ENCODE results near the gene RARB.
A peak's percentile ranks its signal among the peaks of the same experiment; 100 is the strongest.

RARB gene

DNA sequence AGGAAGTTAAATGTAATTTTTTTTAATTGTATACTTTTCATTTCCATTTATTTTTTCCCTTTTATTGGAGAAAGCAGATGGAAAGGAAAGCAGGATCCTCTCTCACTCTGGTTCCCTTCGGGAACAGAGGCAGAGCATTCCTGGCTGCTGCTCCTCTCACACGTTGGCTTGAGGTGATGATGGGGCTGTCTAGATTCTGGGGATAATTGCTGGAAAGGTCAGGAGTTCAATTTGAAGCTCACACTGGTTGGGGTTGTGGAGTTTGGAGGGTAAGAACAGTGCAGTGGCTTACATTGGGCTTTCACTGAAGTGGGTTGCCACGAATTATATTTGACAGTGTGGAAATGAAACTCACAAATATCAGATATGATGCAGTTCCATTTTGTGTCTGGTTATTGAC lies 57.6 kb downstream of the RARB start:
- no peak for DNase-seq
- in situ Hi-C loops (cut with HindIII; ENCODE audit: low pct_ligation_motif_present, low pct_unique_long_range_greater_than_20kb, low sequenced_read_pairs), result no loop called here

DNA sequence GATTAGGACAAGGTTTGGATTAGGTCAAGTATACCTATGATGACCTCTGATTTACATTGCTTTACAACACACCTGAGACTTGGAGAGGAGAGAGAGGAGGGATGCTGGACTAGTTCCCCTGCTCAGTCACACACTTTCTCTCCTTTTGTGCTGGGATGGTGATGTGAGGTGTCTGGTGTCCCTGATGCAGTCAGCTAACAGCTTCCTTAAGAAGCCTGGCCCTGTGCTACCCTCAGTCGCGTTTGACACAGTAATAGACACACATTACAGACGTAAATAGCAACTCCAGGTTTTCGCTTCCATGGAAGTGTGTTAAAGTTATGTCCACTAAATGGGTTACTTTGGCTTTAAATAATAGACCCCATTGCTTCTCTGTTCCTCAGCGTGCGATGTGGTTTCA lies 58.9 kb downstream of the RARB start:
- in situ Hi-C loops (cut with HindIII; ENCODE audit: low pct_ligation_motif_present, low pct_unique_long_range_greater_than_20kb, low sequenced_read_pairs), result no loop called here
- DNase-seq, result no peak

DNA sequence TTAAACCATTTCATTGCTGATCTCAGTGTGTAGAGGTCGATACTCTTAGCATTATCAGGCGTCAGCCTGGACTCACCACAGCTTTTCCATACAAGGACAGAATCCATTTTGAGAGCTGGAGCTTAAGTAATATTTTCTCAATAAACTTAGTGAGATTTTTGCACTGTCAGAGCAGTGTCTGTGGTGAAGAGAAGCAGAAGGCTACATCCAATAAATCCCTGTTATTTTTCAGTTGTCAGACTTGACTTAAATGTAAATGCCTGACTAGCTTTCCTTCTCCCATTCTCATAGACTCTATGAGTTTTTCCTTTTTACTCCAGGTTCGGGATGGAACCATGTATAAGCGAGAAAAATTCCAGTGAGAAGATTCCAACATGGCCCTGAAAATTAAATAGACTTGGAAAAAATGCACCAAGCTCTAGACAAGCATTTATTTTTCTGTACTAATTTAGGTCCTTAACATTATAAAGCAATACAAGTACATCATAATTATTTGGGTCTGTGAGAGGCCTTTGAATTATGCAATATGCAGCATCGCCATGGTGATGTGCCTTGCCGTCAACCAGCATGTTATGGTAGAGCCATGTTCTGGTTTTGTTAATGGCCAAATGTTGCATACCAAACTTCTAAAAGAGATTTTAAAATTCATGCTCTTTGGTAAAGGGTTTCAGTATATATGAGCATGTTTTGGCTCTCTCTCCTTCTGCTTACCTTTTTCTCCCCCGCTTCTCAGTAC lies 62.0 kb downstream of the RARB start:
- in situ Hi-C loops (cut with HindIII; ENCODE audit: low pct_ligation_motif_present, low pct_unique_long_range_greater_than_20kb, low sequenced_read_pairs), result no loop called here
- no peak for DNase-seq

DNA sequence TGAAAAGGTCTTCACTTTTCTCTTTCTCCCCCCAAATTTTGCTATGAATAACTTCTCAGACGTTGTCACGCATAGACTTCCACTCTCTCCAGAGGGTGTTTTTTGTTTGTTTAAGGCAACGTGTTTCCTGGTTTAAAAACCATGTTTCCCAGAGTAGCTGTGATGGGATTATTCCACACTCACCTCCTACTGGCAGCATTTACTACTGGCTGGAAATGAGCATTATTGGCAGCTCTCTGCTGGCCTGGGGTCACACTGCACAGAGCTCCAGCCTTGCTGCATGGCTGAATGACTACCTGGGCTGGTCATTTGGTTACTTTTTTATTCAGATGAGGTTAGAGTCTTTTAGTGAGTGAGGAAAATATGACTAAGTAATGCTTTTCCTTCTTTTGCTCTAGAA lies 65.2 kb downstream of the RARB start:
- no peak for DNase-seq
- in situ Hi-C loops (cut with HindIII; ENCODE audit: low pct_ligation_motif_present, low pct_unique_long_range_greater_than_20kb, low sequenced_read_pairs), result no loop called here

DNA sequence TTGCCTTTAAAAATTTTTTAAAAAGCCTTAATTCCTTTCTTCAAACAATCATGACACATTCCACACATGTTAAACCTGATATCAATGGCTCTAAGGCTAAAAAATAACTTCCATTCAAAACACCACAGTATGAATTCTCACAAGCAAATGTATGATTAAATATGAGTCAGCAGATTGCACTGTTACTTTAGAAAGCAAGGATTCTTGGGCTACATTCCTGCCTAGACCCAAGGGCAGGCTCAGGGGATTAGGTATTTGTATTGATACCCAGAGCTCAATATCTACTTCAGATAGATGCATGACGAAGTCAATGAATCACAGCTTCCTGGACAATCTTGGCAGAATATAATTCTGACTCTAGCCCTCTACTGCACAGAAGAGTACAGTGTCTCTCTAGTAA lies 65.7 kb downstream of the RARB start:
- DNase-seq, result no peak

DNA sequence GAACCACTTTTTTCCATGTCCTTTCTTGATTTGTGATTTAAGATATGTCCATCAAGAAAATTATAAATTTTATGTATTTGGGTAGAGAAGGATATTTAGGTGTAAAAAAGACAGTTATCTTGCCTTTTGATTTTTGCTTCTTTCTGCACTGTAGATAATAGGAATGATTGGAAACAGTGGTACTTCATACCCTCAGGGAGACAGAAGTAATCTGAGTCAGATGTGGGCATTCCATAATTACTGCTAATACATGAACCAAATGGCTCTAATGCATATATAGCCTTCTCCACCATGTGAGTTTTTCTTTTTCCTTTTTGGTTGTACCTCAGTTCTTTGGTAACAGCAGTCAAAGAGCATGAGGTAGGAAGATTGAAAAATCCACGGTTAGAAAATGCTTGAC lies 67.2 kb downstream of the RARB start:
- no peak for DNase-seq
- in situ Hi-C loops (cut with HindIII; ENCODE audit: low pct_ligation_motif_present, low pct_unique_long_range_greater_than_20kb, low sequenced_read_pairs), result no loop called here

More for the DNA sequence above, 65.7 kb downstream of the RARB start:
- in situ Hi-C loops (cut with HindIII; ENCODE audit: low pct_ligation_motif_present, low pct_unique_long_range_greater_than_20kb, low sequenced_read_pairs), result no loop called here

DNA sequence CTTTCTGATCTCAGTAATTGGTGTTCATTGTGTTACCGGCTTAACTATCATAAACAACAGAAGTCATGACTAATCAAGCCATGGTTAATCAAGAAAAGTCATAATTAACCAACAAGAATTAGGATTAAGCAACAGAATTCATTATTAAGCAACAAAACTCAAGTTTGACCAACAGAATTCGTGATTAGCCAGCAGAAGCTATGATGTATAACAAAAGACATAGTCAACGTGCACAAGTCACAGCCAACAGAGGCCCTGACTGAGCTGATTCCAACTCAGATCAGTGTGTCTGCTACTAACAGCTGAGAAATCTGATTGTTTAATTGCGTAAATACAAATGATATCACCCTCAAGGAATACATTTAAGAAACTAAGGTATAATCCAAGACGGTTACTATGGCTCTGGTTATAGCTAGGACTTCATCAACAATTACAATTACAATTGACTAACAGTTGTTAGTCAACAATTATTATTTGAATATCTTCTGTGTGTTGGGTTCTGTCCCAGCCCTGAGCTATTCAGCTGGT lies 67.7 kb downstream of the RARB start:
- in situ Hi-C loops (cut with HindIII; ENCODE audit: low pct_ligation_motif_present, low pct_unique_long_range_greater_than_20kb, low sequenced_read_pairs), result no loop called here
- DNase-seq, result no peak

DNA sequence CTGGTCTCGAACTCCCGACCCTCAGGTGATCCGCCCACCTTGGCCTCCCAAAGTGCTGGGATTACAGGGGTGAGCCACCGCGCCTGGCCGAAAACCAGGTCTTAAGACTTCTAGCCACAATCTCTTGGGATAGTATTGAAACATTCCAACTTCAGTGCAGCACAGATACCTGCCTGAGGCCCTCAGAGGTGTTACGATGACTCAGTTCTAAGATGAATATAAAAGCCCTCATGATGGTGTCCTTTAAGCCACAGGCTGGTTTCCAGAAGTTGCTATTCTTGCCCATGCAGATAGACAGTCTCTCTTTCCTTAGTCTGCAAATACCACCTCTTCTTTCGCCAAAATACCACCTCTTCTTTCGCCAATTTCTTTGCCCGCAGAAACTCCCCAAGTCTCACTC lies 69.0 kb downstream of the RARB start:
- no peak for DNase-seq
- in situ Hi-C loops (cut with HindIII; ENCODE audit: low pct_ligation_motif_present, low pct_unique_long_range_greater_than_20kb, low sequenced_read_pairs), result no loop called here

DNA sequence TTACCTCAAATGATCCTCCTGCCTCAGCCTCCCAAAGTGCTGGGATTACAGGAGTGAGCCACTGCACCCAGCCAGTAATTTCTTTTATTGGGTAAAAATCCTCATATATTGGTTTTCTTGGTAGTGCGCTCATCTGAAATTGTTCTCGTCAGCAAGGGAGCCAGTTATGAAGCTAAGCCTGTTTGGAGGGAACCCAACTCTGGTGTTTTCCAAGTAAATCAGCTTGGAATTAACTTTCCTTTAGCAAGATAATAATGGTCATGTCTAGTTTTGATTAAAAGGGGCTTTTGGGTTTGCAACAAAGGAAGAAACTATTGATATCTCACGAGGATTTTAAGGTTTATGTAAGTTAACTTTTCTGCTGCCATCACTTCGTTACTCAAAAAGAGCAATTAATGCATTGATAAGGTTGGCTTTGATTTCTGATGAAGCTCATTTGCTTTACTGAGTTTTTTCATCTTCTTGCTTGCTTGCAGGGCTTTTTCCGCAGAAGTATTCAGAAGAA lies 72.7 kb downstream of the RARB start:
- DNase-seq, result no peak
- in situ Hi-C loops (cut with HindIII; ENCODE audit: low pct_ligation_motif_present, low pct_unique_long_range_greater_than_20kb, low sequenced_read_pairs), result no loop called here

DNA sequence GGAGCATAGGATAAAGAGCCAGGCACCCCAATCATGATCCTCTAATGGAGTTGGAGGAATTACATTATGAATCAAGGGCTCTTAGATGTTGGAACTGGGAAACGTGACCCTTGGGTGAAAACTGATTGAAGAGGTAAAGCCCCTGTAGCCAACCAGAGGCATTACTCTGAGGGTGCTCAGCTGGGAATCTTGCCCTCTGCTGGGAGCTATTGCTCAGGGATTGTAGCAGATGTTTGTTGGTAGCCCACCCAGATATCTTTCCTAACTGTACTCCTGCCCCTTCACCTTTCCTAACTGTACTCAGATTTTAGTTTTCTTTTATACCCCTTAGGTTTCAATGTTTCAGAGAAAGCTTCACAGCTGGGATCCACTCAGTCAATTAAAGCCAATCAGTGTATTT lies 74.2 kb downstream of the RARB start:
- in situ Hi-C loops (cut with HindIII; ENCODE audit: low pct_ligation_motif_present, low pct_unique_long_range_greater_than_20kb, low sequenced_read_pairs), result no loop called here
- no peak for DNase-seq

DNA sequence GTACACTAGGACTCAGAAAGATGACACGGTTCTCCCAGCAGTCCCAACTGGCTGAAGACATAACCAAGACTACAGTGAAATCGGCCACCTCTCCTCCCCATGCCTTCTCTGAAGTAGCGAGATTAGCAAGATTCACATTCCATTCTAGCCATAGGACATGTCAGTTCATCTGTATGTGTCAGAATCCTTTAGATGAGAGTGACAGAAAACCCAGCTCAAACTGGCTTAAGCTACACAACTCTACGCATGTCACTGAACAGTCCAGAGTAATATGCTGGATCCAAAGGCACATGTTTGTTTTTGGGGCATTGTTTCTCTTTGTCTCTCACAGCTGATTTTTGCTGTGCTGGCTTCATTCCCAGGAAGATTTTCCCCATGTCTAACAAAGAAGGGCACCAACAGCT lies 75.8 kb downstream of the RARB start:
- no peak for DNase-seq
- in situ Hi-C loops (cut with HindIII; ENCODE audit: low pct_ligation_motif_present, low pct_unique_long_range_greater_than_20kb, low sequenced_read_pairs), result no loop called here

DNA sequence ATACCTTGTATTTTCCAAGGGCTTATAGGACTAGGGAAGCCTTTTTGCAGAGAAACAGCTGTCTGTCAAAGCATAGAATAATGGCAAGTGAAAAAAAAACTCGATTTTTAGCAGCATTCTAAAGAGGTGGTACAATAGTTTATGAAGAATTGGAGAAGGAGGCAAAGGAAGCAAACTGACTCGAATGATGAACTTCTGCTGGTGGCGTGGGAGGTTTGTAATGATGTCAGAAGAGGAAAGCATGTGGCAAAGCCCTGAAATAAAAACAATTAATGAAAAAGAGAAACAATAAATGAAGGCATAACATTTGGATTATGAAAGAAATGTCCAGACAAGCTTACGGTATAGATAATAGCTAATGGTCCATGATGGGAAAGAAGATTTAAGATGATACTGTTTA lies 77.5 kb downstream of the RARB start:
- DNase-seq, result no peak
- in situ Hi-C loops (cut with HindIII; ENCODE audit: low pct_ligation_motif_present, low pct_unique_long_range_greater_than_20kb, low sequenced_read_pairs), result no loop called here

DNA sequence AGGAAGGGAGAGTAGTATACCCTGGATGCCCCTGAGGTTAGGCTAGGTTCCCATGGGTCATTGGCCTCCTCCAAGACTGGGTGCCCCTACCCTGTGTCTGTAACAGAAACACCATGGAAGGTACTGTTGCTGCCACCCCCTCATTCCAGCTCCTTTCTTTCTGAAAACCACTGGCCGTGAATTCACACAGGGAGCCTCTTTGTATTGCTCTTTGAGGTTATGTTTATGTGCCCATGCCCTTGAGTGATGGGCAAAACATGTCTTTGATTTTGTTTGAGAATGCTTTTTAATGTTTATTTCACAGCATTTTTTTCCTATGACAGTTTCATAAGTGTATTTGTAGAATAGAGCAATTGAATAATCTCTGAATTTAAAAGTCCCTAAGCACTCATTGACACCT lies 79.7 kb downstream of the RARB start:
- no peak for DNase-seq
- in situ Hi-C loops (cut with HindIII; ENCODE audit: low pct_ligation_motif_present, low pct_unique_long_range_greater_than_20kb, low sequenced_read_pairs), result no loop called here

DNA sequence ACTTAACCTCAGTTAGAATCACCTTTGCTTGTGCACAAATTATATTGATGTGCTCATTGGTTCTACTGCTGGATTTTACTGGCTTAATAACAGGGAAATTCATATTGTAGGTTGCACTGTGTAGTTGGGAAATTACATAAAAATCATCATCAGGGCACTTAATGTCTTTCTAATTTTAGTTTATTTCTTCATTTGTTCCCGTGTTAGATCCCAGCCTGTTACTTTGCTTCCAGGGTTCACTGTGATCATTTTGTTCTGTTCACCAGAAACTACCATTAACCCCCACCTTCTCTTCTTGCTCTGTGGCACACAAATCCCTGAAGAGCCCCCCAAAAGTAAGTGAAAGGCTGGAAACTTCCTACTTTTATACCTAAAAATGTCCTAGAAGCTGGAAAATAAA lies 80.4 kb downstream of the RARB start:
- in situ Hi-C loops (cut with HindIII; ENCODE audit: low pct_ligation_motif_present, low pct_unique_long_range_greater_than_20kb, low sequenced_read_pairs), result no loop called here

DNA sequence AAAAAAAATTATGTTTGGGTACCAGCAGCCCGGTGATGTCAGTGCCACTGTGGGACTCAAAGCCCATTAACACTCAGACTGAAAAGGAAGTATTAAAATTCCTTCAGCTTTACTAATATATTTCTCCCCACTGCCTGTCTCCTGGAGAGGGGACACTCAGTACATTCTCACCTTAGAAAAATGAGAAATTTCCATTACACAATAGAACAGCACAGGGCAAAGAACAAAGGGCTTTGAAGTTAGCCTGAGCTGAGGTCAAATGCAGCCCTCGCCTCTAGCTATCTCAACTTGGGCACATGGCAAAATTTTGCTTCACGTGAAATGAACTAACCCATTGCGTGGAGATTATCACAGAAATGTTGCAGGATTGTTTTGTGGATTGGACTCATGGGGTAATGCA lies 80.8 kb downstream of the RARB start:
- DNase-seq, result peak; percentile 26
- in situ Hi-C loops (cut with HindIII; ENCODE audit: low pct_ligation_motif_present, low pct_unique_long_range_greater_than_20kb, low sequenced_read_pairs), result no loop called here

More for the DNA sequence above, 80.4 kb downstream of the RARB start:
- no peak for DNase-seq

DNA sequence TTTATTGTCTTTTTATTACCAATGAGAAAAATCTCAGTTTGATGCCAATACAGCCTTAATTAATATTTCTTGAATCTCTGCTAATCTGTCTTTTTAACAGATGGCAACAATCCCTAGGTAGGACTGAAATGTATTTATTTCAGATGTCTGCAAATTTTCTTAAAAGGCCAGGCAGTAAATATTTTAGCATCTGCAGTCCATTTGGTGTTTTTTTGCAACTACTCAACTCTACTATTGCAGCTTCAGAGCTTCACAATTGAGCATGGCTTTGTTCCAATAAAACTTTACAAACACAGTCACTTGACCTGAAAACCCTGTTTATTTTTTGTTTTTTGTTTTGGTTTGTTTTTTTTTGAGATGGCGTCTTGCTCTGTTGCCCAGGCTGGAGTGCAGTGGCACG lies 82.7 kb downstream of the RARB start:
- DNase-seq, result no peak
- in situ Hi-C loops (cut with HindIII; ENCODE audit: low pct_ligation_motif_present, low pct_unique_long_range_greater_than_20kb, low sequenced_read_pairs), result no loop called here

DNA sequence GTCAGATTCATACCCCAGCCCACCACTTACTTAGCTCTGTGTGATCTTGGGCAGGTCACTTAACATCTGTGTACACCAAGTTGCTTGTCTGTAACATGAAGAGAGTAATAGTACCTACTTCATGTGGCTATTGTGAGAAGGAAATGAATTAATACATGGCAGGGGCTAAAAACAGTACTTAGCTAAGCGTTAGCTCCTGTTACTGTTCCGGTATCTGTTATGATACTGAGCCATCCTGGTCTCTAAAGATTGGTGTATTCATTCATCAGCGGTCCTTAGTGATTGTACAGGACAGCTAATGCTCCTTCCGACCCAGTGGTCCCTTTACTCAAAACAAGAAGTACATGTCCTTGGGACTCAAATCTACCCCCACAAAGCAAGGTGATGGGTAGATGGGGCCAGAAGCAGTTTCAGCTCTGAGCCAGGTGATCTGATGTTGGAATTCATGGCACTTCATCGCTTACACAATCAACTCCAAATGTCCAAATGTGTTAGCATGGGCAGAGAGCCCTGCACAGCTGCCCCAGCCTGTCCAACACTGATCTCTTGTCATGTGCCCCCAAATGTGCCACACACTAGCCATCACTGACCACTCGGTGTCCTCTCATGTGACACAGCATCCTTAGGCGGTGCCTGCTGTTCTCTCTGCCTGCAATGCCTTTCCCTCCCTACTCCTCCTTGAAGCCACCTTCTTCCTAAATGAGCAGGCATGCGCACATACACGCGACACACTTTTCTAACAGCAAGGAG lies 84.1 kb downstream of the RARB start:
- no peak for DNase-seq
- in situ Hi-C loops (cut with HindIII; ENCODE audit: low pct_ligation_motif_present, low pct_unique_long_range_greater_than_20kb, low sequenced_read_pairs), result no loop called here

DNA sequence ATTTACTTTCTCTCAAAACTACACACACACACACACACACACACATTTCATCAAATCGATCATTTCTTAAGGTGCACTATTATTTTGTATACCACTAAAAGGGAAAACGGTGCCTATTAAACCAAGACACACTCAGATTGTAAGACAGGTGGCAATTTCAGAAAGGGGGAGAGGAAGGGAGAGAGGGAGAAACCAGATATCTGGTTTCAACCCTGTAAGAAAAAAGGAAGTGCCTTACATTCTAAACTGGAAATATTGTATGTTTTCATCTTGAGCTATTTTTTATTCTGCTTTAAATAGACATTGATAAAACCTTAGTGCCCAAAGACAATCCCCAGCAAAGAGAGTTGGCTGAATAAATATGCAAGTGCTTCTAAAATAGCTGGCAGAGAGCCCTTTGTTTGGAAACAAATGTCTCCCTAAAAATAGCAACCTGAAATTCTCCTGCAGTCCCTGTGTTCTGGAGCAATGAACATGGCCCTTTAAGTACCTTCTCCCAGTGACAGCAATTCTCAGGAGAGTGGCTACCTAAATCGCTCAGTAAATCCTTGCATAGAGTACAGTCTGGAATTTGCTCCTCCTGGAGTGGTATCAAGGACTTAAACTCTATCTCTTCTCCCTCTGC lies 85.7 kb downstream of the RARB start:
- no peak for DNase-seq
- in situ Hi-C loops (cut with HindIII; ENCODE audit: low pct_ligation_motif_present, low pct_unique_long_range_greater_than_20kb, low sequenced_read_pairs), result no loop called here

DNA sequence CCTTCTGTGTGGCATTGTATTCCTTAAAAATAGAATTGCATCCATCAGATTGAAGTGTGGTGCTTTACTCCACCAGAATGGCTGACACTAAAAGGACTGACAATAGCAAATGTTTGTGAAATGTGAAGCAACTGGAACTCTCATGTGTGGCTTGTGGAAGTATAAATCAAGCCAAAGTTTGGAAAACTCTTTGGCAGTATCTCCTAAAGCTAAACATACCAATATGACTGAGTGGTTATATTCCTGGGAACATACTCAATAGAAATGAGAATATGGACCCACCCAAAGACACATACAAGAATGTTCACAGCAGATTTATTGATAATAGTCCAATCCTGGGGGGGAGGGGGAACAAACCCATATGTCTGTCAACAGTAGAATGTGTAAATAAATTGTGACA lies 87.1 kb downstream of the RARB start:
- in situ Hi-C loops (cut with HindIII; ENCODE audit: low pct_ligation_motif_present, low pct_unique_long_range_greater_than_20kb, low sequenced_read_pairs), result no loop called here
- no peak for DNase-seq
